GM13977 (cell line): ENCODE data around the gene KLHL17.
"Not testable (repeated sequence)": the region's sequence is repeated elsewhere in the genome, so short reads cannot be mapped to it uniquely, and the experiment has no call there.

Experiments used
- DNase-seq: peaks from one replicate; pipeline ENCODE4 v3.0.0; 2012; ENCODE audit warnings: low spot score
- in situ Hi-C: fragments of 300-500 bp; cut with MboI; formaldehyde crosslinking; loops from one replicate; pipeline ENCODE4 v1.12.0; 2022; ENCODE audit warnings: low sequenced_read_pairs, low pct_unique_long_range_greater_than_20kb, mixed read lengths, inconsistent platforms; ENCODE audit not compliant: unreplicated experiment
- TF ChIP-seq, protein P1 (sequence below): IDR thresholded peaks from 2 replicates; pipeline ENCODE4 v1.5.1; 2012; ENCODE audit warnings: mild to moderate bottlenecking, control low read depth; ENCODE audit not compliant: insufficient read depth; ENCODE audit errors: extremely low read depth, missing control alignments

Gene KLHL17

DNA sequence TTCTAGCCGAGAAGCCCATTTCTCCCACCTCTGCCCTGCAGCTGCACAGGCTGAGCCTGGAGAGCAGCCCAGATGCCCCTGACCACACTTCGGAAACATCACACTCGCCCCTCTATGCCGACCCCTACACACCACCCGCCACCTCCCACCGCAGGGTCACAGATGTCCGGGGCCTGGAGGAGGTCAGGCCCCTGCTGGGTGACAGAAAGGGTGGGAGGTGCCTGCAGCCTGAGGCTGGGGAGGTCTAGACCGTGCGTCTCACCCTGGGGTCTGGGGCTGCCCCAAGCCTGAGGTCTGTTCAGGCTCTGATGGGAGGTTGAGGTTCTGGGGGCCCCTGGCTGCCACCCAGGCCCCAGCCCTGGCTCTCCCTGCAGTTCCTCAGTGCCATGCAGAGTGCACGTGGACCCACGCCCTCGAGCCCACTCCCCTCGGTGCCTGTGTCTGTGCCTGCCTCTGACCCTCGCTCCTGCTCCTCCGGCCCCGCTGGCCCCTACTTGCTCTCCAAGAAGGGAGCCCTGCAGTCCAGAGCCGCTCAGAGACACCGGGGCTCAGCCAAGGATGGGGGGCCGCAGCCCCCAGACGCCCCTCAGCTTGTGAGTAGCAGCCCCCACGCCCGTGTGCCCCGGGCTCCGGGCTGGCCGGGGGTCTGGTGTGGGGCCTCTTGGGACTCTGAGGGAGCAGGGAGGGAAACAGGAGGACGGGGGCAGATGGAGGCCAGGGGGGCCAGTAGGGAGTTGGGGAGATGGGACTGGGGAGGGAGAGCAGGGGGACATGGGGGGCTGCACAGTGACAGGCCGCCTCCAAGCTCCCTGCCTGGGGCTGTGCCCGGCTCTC is 13.3 kb downstream of the KLHL17 start:
- TF ChIP-seq, protein P1, sequence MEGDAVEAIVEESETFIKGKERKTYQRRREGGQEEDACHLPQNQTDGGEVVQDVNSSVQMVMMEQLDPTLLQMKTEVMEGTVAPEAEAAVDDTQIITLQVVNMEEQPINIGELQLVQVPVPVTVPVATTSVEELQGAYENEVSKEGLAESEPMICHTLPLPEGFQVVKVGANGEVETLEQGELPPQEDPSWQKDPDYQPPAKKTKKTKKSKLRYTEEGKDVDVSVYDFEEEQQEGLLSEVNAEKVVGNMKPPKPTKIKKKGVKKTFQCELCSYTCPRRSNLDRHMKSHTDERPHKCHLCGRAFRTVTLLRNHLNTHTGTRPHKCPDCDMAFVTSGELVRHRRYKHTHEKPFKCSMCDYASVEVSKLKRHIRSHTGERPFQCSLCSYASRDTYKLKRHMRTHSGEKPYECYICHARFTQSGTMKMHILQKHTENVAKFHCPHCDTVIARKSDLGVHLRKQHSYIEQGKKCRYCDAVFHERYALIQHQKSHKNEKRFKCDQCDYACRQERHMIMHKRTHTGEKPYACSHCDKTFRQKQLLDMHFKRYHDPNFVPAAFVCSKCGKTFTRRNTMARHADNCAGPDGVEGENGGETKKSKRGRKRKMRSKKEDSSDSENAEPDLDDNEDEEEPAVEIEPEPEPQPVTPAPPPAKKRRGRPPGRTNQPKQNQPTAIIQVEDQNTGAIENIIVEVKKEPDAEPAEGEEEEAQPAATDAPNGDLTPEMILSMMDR = no peak
- DNase-seq = no peak
- in situ Hi-C loops = loop anchor here (10.0 kb wide), 1 partner anchor 79 kb away; no protein-coding TSS in a partner anchor

- in situ Hi-C loops = loop anchor here (10.0 kb wide), 1 partner anchor 79 kb away; no protein-coding TSS in a partner anchor
- no peak for DNase-seq
- TF ChIP-seq, protein P1 = no peak
Observed at GRCh38 chr1:974293-974640, 13.9 kb downstream of the KLHL17 start.

DNA sequence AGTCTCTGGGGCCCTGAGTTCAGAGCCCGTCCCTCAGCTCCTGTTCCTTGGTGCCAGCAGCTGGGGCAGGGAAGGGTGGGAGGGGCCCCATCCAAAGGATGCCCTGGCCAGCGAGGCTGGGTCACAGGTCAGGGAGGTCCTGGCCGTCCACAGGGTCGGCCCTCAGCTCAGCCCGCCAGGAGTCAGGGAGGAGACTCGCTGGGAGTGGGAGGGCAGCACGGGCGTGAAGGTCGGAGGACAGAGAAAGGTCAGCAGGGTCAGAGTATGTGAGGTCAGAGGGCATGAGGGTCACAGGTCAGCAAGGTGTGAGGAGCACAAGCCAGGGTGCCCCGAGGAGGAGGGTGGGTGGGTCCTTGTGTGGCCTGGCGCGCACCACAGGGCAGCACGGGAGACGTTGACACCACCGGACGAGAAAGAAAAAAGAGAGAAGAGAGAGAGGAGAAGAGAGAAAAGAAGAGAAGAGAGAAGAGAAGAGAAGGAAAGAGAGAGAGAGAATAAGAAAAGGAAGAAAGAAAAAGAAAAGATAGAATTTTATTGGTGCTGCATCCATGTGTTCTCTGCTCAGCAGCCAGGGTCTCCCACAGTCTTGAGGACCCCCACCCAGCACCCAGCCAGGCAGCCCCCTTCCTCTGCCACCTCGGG is 14.4 kb downstream of the KLHL17 start:
- in situ Hi-C loops = loop anchor here (10.0 kb wide), 1 partner anchor 80 kb away; no protein-coding TSS in a partner anchor
- DNase-seq = no peak
- TF ChIP-seq, protein P1 = no peak

GRCh38 chr1:975365-975764 is 15.0 kb downstream of the KLHL17 start:
- DNase-seq = no peak
- in situ Hi-C loops = loop anchor here (10.0 kb wide), 1 partner anchor 81 kb away; no protein-coding TSS in a partner anchor
- TF ChIP-seq, protein P1 = no peak

- in situ Hi-C loops = loop anchor here (10.0 kb wide), 1 partner anchor 81 kb away; no protein-coding TSS in a partner anchor
- TF ChIP-seq, protein P1 = peak; percentile 87
- DNase-seq = peak; percentile 93
Observed at GRCh38 chr1:975896-976683, 15.7 kb downstream of the KLHL17 start.

DNA sequence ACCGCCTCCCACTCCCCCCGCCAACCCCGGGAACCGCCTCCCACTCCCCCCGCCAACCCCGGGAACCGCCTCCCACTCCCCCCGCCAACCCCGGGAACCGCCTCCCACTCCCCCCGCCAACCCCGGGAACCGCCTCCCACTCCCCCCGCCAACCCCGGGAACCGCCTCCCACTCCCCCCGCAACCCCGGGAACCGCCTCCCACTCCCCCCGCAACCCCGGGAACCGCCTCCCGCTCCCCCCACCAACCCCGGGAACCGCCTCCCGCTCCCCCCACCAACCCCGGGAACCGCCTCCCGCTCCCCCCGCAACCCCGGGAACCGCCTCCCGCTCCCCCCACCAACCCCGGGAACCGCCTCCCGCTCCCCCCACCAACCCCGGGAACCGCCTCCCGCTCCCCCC is 16.4 kb downstream of the KLHL17 start:
- in situ Hi-C loops = loop anchor here (10.0 kb wide), 1 partner anchor 82 kb away; no protein-coding TSS in a partner anchor
- not testable (repeated sequence) for DNase-seq
